NCI-H1694 (cell line): ENCODE measurements around the gene OR56A3.

ENCODE experiments used
- DNase-seq: peaks from one replicate; lab custom pipeline; 2025; lab: John Stamatoyannopoulos, UW

Gene OR56A3

GRCh38 chr11:5973530-5973929, 31.5 kb downstream of the OR56A3 start:
- DNase-seq = no peak

GRCh38 chr11:5983443-5983842, 41.4 kb downstream of the OR56A3 start:
- no peak for DNase-seq

- DNase-seq = no peak
These were observed 44.8 kb downstream of the OR56A3 start, which contains the start of gene OR52L1 for GRCh38 chr11:5986885-5987284. TSS of gene OR52L1 (minus strand) at chr11:5986985. CDS start at chr11:5986930, 55 bp downstream.

DNA sequence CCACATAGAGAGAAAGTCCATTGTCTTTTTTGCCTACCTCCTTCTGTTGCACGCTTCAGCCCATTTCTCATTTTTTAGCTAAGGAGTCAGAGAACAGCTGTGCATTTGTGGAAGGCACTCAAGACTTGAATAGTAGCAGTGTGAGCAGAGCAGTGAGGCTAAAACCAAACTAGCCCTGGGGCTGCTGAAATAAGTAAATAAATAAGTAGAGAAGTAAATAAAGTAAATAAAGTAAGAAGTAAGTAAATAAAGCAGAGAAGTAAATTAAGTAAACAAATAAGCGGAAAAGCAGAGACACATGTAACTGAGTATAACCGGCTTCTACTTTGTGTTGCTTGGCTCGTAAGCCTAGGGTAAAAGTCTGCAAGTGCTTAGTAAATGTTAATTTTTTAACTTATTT, 47.2 kb downstream of the OR56A3 start:
- no peak for DNase-seq

DNA sequence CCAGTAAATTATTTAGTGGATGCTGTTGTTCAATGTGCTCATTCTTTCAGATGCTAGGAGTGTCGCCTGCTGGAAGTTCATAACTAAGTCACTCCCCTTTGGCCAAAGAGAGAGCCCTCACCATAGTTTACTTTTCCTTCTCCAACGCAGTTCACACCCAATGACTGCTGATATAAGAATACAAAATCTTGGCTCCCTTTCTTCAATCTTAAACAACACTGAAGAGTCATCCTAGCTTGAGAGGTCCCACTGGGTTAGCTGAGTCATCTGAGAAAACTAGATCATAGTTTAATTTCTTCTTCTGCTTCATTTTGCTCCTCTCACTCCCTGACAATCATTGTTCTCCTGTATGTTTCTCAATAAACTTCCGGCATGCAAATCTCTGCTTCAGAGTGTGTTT, 50.1 kb downstream of the OR56A3 start:
- DNase-seq = no peak

- DNase-seq = no peak
These were observed 50.7 kb downstream of the OR56A3 start for GRCh38 chr11:5992604-5993251.

GRCh38 chr11:5994791-5995190, 52.7 kb downstream of the OR56A3 start:
- DNase-seq = no peak
